Endothelial cell of umbilical vein (primary cell): ENCODE measurements around the gene LPAR3. TPM values are rescaled to one million over a fixed set of nuclear protein-coding genes. Genes with fewer than 3 reads are reported as not detected.

ENCODE experiments used
- BruUV-seq: library from RNA; stranded (reverse); fragments of 400-500 nt; replicated peaks from 2 replicates; lab custom pipeline; 2021; lab: Mats Ljungman, UMichigan
- CTCF ChIA-PET: fragments of 300-600, 350-600 bp; sonication (Branson Sonifier 250); formaldehyde crosslinking; loops from one replicate; lab custom pipeline; 2021; ENCODE audit warnings: antibody characterized with exemption, inconsistent platforms; lab: Charles Lee
- POLR2A ChIA-PET: fragments of 300-600, 350-600 bp; sonication (Branson Sonifier 250); formaldehyde crosslinking; loops from one replicate; lab custom pipeline; 2021; ENCODE audit warnings: antibody characterized with exemption, inconsistent platforms; lab: Charles Lee
- DNase-seq: peaks from one replicate; pipeline ENCODE4 v3.0.0-alpha.2; 2011; ENCODE audit warnings: low read depth, low spot score
- FAIRE-seq: peaks from 2 replicates; lab custom pipeline; 2011; peaks lifted over from hg19 to GRCh38; lab: Jason Lieb, UNC
- H2AFZ ChIP-seq: 2 replicates; pipeline ENCODE4 v1.6.0; 2012; ENCODE audit warnings: low read depth, low read length, control low read depth, inconsistent platforms
- H3K27ac ChIP-seq: 2 replicates; pipeline ENCODE4 v1.5.1; 2011; ENCODE audit warnings: low read depth, mild to moderate bottlenecking, control low read depth, low read length, moderate library complexity; ENCODE audit not compliant: insufficient read depth
- H3K27me3 ChIP-seq, 2 experiments: 2 replicates each; pipeline versions ENCODE4 v1.6.0 to v1.6.1; 2011; ENCODE audit warnings: low read length in 2 of 2, mixed read lengths in 1 of 2; ENCODE audit not compliant: control insufficient read depth in 2 of 2, insufficient read depth in 2 of 2
- H3K36me3 ChIP-seq, 2 experiments: 2 replicates in 1 of 2; 3 replicates in 1 of 2; pipeline ENCODE4 v1.5.1; 2011; ENCODE audit warnings: low read length in 2 of 2, mild to moderate bottlenecking in 1 of 2, moderate library complexity in 1 of 2; ENCODE audit not compliant: control insufficient read depth in 2 of 2, insufficient read depth in 2 of 2; ENCODE audit errors: extremely low read depth in 1 of 2
- H3K4me1 ChIP-seq: 3 replicates; pipeline ENCODE4 v1.5.1; 2011; ENCODE audit warnings: mild to moderate bottlenecking, low read length; ENCODE audit not compliant: control insufficient read depth, insufficient read depth; ENCODE audit errors: extremely low read depth
- H3K4me2 ChIP-seq: 2 replicates; pipeline ENCODE4 v1.6.1; 2011; ENCODE audit warnings: low read length, control low read depth, mixed read lengths; ENCODE audit not compliant: insufficient read depth
- H3K4me3 ChIP-seq, 3 experiments: fragments of 200-600 bp in 1 of 3; sonication (generic), shearing (Covaris generic) in 1 of 3; replicated peaks in 1 of 3; 2 replicates each; pipeline ENCODE4 v1.5.1; 2011 to 2016; ENCODE audit warnings: control low read depth in 3 of 3, low read length in 3 of 3, mild to moderate bottlenecking in 2 of 3, inconsistent platforms in 1 of 3, low read depth in 1 of 3, moderate library complexity in 1 of 3; ENCODE audit not compliant: insufficient read depth in 1 of 3
- H3K79me2 ChIP-seq: 2 replicates; pipeline ENCODE4 v1.6.0; 2012; ENCODE audit warnings: low read length, inconsistent platforms; ENCODE audit not compliant: control insufficient read depth, insufficient read depth
- H3K9ac ChIP-seq: replicated peaks from 2 replicates; pipeline ENCODE3; 2011; ENCODE audit warnings: low read length, control low read depth; ENCODE audit not compliant: insufficient read depth; ENCODE audit errors: extremely low read depth
- H3K9me1 ChIP-seq: replicated peaks from 3 replicates; pipeline ENCODE4 v1.6.0; 2011; ENCODE audit warnings: mild to moderate bottlenecking, low read length; ENCODE audit not compliant: control insufficient read depth, insufficient read depth; ENCODE audit errors: extremely low read depth
- H3K9me3 ChIP-seq: replicated peaks from 2 replicates; pipeline ENCODE4 v1.5.1; 2012; ENCODE audit warnings: low read length, inconsistent platforms; ENCODE audit not compliant: control insufficient read depth, insufficient read depth
- H4K20me1 ChIP-seq: replicated peaks from 2 replicates; pipeline ENCODE3; 2011; ENCODE audit warnings: mild to moderate bottlenecking, low read length; ENCODE audit not compliant: control insufficient read depth, insufficient read depth; ENCODE audit errors: extremely low read depth
- CTCF ChIP-seq, 2 donors: IDR thresholded peaks; 1 replicate in 1 of 2; 2 replicates in 1 of 2; pipeline ENCODE4 v1.5.1; 2011; ENCODE audit warnings: low read length in 2 of 2, mild to moderate bottlenecking in 2 of 2, moderate library complexity in 2 of 2, control low read depth in 1 of 2, inconsistent platforms in 1 of 2, low read depth in 1 of 2; ENCODE audit not compliant: insufficient read depth in 1 of 2; ENCODE audit errors: extremely low read depth in 1 of 2
- EZH2 ChIP-seq: IDR thresholded peaks from 2 replicates; pipeline ENCODE4 v1.6.1; 2012; ENCODE audit warnings: borderline replicate concordance, low read depth, mild to moderate bottlenecking, moderate library complexity, low read length, inconsistent platforms; ENCODE audit not compliant: severe bottlenecking
- FOS ChIP-seq: IDR thresholded peaks from 2 replicates; pipeline ENCODE4 v1.6.1; 2011; ENCODE audit warnings: mild to moderate bottlenecking, low read length, moderate library complexity, borderline replicate concordance; ENCODE audit not compliant: insufficient read depth
- JUN ChIP-seq: IDR thresholded peaks from 2 replicates; pipeline ENCODE4 v1.6.1; 2011; ENCODE audit warnings: borderline replicate concordance, low read depth; ENCODE audit not compliant: insufficient read length, insufficient read depth
- MAX ChIP-seq: IDR thresholded peaks from 2 replicates; pipeline ENCODE4 v1.6.1; 2011; ENCODE audit not compliant: insufficient read depth, insufficient read length
- POLR2A ChIP-seq: IDR thresholded peaks from 2 replicates; pipeline ENCODE4 v1.6.1; 2012; ENCODE audit warnings: low read depth, mild to moderate bottlenecking, control low read depth, low read length
- POLR2AphosphoS5 ChIP-seq: IDR thresholded peaks from 2 replicates; pipeline ENCODE4 v1.6.1; 2012; ENCODE audit warnings: low read depth, mild to moderate bottlenecking, control low read depth, low read length, moderate library complexity; ENCODE audit not compliant: insufficient read depth
- dilution Hi-C: fragments of 300-500 bp; cut with MboI; formaldehyde crosslinking; loops from one replicate; pipeline ENCODE4 v1.15.0; 2019; ENCODE audit warnings: low sequenced_read_pairs; ENCODE audit not compliant: extremely low pct_ligation_motif_present
- intact Hi-C: fragments of 100-400 bp; cut with micrococcal nuclease; formaldehyde crosslinking; loops from one replicate; pipeline ENCODE4 v1.10.0; 2022
- polyA plus RNA-seq, 4 experiments: library from polyadenylated mRNA; depleted of rRNA in 3 of 4; stranded (reverse) in 3 of 4; unstranded in 1 of 4; fragments of >200 nt; gene quantifications; 2 replicates each; pipeline versions ENCODE4 v1.2.1 to v1.2.3, GENCODE V29; 2011 to 2012; ENCODE audit warnings: missing spikeins in 1 of 4
- total RNA-seq: library from RNA; stranded (reverse); gene quantifications from 2 replicates; pipeline ENCODE4 v1.2.3, GENCODE V29; 2021

Gene LPAR3
- total and polyA plus RNA-seq, 2 donors (not counting 3 experiments of a cell fraction or from before 2014, with no cell fraction given) = not detected

- Histone ChIP-seq H2AFZ (no peak overlapping the region), H3K9ac (no peak overlapping the region), H3K4me3 (no peak overlapping the region), H3K36me3 (no peaks in the 10 kb centered on the region), H3K27me3 (peaks cover 3 to 25% of the 10 kb centered on the region in 2 experiments), H3K27ac (no peak overlapping the region), H3K4me1 (no peaks in the 10 kb centered on the region), H3K4me2 (no peak overlapping the region), H4K20me1 (no peaks in the 10 kb centered on the region), H3K9me3 (no peaks in the 10 kb centered on the region), H3K79me2 (no peaks in the 10 kb centered on the region), H3K9me1 (no peaks in the 10 kb centered on the region)
- no TSS peak for BruUV-seq
- ChIA-PET POLR2A (no interaction called here), CTCF (interaction anchor here (0.9 to 2.0 kb wide), 22 partner anchors 9 to 853 kb away, joined by 3 to 29 read pairs (median 4); partner anchors contain the start of gene PRKACB)
- intact Hi-C loops = loop anchor here (1.0 kb wide), 1 partner anchor 153 kb away; no protein-coding TSS in a partner anchor
- FAIRE-seq (no peak), DNase-seq (no peak)
- dilution Hi-C loops = no loop called here
- TF ChIP-seq CTCF (IDR thresholded peaks at IDR 0.05; ENCODE audit: extremely low read depth in 1 of 2, insufficient read depth in 1 of 2, low read depth in 1 of 2, low read length in 2 of 2) = no peak
- TF ChIP-seq POLR2A = no peak
- TF ChIP-seq POLR2AphosphoS5 = no peak
- no peak for TF ChIP-seq MAX
- TF ChIP-seq JUN = no peak
- no peak for TF ChIP-seq EZH2
- TF ChIP-seq FOS = no peak
Measured at GRCh38 chr1:84782881-84783280, 110.1 kb downstream of the LPAR3 start.
